NCI-H128 (cell line): Measurements from ENCODE around the gene MINK1.
"Not testable (repeated sequence)": the region's sequence is repeated elsewhere in the genome, so short reads cannot be mapped to it uniquely, and the experiment has no call there.

ENCODE experiments used
- DNase-seq: peaks from one replicate; lab custom pipeline; 2025; ENCODE audit not compliant: unreplicated experiment; lab: John Stamatoyannopoulos, UW

Gene MINK1

DNA sequence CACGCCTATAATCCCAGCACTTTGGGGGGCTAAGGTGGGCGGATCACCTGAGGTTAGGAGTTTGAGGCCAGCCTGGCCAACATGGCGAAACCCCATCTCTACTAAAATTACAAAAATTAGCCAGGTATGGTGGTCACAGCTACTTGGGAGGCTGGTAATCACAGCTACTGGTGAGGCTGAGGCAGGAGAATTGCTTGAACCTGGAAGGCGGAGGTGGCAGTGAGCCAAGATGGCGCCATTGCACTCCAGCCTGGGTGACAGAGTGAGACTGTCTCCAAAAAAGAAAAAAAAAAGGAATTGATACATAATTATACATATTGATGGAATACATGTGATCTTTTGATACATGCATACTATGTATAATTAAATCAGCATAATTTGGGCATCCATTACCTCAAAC, 34.4 kb downstream of the MINK1 start:
- not testable (repeated sequence) for DNase-seq

DNA sequence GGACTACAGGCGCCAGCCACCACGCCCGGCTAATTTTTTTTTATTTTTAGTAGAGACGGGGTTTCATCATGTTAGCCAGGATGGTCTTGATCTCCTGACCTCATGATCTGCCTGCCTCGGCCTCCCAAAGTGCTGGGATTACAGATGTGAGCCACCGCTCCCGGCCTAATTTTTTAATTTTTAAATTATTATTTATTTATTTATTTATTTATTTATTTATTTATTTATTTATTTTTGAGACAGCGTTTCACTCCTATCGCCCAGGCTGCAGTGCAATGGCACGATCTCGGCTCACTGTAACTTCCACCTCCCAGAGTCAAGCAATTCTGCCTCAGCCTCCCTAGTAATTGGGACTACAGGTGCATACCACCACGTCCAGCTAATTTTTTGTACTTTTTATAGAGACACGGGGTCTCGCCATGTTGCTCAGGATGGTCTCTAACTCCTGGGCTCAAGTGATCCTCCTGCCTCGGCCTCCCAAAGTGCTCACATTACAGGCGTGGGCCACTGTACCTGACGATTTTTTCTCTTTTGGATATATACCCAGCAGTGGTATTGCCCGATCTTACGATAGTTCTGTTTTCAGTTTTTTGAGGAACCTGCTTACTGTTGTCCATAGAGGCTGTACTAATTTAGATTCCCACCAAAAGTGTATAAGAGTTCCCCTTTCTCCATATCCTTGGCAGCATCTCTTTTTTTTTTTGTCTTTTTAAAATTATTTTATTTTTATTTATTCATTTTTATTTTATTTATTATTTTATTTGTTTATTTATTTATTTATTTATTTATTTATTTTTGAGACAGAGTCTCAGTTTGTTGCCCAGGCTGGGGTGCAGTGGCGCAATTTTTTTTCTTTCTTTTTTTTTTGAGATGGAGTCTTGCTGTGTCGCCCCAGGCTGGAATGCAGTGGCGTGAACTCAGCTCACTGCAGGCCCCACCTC, 36.2 kb downstream of the MINK1 start:
- not testable (repeated sequence) for DNase-seq

DNA sequence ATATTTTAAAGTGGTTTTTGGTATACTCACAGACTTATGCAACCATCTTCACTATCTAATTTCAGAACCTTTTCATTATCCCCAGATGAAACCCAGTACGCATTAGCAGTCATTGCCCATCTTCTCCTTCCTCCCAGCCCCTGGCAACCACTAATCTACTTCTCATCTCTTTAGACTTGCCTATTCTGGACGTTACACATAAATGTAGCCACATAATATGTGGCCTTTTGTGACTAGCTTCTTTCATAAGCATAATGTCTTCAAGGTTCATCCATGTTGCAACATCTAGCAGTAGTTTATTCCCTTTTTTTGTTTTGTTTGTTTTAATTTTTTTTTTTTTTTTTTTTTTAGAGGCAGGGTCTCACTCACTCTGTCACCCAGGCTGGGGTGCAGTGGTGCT, 37.7 kb downstream of the MINK1 start:
- no peak for DNase-seq

DNA sequence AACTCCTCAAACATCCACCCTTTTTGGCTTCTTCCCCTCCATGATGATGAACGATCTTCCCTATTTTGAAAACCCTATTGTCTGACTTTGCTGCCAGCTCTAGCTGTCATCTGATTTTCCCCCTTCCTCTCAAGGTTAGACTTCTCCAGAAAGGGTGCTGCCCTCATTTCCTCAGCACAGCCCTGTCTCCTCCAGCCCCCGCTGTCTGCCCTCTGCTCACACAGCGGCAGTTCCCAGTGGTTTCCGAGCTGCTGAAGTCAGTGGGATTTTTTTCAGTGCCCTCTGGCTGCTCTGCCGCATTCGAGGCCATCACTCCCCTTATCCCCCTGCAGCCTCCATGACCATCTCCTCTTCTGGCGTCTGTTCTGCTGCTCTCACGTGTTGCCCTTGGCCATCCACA, 39.6 kb downstream of the MINK1 start:
- DNase-seq = no peak

DNA sequence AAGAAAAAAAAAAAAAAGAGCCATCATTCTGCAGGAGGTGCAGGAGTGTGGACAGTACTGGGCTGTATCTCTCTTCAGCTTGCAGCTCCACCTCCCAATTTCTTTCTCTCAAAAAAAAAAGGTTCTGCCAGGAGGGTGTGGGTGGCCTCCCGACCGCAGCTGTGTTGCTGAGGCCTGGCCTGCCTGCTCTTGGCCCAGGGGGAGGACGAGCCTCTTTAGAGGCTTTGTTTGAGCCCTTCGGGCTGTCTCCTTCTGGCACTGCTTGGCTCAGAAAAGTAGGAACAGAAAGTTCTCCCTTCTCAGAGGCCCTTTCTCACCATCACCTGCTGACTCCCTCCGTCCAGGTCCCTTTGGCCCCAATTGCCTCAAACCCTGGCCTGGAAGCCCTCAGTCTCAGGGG, 43.9 kb downstream of the MINK1 start:
- DNase-seq = no peak

DNA sequence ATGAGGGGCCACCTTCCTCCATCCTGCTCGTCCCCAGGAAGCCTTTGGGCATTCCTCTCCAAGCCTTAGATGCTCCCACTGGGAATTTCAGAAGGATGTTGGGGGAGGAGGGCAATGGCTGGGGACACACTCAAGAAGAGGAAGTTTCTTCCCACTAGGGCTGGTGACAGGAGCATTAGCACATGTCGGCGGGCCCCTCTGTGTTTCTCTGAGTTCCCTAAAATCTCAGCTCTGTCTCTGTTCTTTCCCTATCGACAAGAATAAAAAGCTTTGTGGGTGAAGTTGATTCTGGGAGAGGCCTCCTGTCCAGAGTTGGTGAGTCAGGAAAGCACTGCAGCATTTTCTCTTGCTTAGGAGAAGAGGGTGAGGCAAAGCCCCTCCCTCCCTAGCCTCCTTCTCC, 46.5 kb downstream of the MINK1 start:
- DNase-seq = no peak

DNA sequence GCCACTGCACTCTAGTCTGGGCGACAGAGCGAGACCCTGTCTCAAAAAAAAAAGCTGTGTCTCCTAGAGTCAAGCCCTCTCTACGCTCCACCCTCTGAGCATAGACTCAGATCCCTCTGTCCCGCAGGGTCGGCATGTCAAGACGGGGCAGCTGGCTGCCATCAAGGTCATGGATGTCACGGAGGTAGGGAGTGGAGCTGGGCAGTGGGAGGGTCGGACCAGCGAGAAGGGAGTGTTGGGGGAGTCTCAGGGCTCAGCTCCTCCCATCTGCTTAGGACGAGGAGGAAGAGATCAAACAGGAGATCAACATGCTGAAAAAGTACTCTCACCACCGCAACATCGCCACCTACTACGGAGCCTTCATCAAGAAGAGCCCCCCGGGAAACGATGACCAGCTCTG, 47.7 kb downstream of the MINK1 start:
- no peak for DNase-seq

DNA sequence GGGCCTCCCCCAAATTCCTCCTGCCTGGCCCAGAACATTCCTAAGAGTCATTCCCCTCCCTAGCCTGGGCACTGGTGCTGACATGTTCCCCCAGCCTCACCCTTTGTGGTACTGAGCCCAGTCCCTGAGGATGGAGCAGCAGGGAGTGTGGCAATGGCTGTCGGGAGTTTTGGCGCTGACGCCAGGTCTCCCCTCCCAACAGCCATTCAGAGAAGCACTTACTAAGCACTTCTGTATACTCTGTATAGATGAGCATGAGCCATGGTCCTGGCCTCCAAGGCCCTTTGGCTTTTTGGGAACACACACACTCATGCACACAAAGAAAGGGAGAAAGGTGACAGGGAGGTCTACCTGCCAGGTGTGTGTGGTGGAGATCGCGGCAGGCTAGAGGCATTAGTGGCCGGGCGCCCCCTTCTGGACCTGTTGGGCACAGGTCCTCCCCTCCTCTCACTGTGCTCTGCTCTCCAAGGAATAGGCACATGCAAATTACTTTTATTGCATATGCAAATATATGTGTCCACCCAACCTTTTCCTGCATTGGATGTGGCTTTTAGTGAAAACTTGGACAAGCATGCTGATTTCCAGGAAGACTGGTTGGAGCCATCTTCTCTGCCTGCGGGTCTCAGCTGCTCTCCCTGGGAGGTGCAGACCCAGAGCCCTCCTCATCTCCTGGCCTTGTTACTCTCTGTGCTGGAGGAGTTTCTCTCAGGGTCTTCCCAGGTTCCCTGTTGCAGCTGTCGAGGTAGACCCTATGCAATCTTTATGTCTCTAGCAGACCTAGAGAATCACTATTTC, 48.8 kb downstream of the MINK1 start:
- DNase-seq = peak; percentile 39

DNA sequence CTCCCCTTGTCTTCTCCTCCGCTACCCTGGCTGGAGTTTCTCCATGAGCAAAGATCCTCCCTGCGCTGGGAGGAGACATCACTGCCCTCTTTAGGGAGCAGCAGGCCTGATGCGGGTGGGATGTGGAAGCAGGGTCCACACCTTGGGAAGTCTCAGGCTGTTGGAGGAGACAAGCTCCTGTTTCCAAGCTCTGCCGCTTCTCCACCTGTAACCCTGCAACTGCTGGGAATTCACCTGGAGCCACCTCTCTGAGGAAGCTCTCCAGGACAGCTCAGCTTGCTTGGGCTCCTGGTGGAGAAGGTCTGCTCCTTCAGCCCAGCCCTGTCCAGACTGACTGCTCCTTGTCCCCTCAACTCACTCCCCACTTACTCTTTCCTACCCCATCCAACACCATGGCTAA, 51.3 kb downstream of the MINK1 start:
- no peak for DNase-seq

DNA sequence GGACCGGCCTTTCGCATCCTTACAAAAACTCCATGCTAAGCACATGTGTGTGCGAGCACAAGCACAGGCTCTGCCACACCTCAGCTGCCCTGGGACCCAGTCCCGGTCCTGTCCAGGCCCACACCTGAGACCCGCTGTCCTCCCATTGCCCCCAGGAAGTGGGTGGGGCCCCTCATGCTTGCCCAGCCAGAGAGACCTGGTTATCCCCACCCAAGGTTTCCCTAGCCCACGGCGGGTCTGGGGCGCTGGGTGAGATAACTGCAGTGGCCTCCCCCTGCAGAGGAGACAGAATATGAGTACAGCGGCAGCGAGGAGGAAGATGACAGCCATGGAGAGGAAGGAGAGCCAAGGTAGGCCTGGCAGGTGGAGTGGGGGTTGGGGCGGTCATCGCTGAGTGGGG, 53.7 kb downstream of the MINK1 start:
- no peak for DNase-seq

DNA sequence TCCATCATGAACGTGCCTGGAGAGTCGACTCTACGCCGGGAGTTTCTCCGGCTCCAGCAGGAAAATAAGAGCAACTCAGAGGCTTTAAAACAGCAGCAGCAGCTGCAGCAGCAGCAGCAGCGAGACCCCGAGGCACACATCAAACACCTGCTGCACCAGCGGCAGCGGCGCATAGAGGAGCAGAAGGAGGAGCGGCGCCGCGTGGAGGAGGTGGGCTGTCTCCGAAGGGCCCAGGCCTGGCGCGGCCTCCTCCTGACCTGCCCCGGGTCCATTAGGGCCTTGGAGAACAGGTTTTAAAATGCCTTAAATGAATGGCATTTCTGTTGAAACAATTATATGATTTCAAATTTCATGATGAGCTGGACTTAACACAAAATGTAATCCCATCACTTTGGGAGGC, 54.4 kb downstream of the MINK1 start:
- no peak for DNase-seq

DNA sequence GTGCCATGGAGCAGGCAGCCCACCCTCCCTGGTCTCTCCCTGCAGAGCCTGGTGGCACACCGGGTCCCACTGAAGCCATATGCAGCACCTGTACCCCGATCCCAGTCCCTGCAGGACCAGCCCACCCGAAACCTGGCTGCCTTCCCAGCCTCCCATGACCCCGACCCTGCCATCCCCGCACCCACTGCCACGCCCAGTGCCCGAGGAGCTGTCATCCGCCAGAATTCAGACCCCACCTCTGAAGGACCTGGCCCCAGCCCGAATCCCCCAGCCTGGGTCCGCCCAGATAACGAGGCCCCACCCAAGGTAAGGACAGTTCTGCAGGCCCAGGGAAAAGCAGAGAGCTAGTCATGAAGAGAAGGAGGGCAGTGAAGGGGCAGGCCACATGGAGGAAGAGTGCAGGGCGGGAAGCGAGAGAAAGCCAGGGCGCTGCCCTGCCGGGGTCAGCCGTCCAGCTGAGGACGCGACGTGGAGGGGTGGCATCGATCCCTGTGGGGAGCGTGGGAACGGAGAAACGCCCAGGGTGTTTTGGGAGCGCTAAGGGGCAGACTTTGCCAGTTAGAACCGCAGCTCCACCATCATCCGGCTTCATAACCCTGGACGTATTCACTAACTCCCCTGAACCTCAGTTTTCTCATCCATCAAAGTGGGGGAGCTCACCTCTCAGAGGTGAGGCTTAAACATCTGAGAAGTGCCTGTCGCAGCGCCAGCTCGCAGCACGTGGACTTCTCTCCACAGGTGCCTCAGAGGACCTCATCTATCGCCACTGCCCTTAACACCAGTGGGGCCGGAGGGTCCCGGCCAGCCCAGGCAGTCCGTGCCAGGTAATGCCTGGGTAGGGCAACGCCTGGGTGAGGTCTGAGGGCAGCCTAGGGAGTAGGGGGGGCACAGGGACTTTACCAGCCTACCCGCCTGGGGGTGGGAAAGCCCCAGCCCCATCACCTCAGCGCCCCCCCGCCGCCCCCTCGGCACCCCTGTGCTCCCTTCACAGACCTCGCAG, 58.6 kb downstream of the MINK1 start:
- no peak for DNase-seq

DNA sequence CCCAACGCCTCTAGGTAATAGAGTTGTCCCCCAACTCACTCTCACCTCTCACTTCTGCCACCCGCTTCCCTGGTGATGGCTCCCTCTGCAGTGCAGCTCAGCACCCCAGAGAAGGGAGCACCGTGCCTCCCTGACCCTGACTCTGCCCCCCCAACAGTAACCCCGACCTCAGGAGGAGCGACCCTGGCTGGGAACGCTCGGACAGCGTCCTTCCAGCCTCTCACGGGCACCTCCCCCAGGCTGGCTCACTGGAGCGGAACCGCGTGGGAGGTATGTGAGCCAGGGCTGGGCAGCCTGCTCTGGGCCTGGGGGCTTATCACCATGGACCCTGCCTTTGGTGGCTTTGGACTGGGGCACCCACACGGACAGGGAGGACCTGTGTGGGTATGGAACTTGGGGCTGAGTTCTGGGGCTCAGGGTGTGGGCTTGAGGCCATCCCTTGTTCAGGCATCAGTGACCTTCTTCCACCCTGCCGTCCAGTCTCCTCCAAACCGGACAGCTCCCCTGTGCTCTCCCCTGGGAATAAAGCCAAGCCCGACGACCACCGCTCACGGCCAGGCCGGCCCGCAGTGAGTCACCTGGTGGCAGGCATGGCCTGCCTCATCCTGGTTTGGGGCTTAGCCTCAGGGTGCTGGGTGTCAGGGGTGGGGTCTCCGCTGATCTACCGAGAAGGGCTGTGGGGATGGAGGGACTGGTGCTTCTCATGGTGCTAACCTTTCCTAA, 59.5 kb downstream of the MINK1 start:
- no peak for DNase-seq

DNA sequence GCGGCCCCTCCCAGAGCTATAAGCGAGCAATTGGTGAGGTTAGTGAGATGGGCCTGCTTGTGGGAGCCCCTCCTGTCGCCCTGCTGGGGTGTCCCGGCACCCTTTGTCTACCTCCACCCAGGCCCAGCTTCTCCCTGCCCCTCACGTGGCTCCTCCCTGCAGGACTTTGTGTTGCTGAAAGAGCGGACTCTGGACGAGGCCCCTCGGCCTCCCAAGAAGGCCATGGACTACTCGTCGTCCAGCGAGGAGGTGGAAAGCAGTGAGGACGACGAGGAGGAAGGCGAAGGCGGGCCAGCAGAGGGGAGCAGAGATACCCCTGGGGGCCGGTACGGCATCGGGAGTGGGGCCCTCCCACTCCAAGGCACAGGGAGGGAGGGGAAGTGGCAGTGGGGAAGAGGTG, 60.1 kb downstream of the MINK1 start:
- DNase-seq = no peak

DNA sequence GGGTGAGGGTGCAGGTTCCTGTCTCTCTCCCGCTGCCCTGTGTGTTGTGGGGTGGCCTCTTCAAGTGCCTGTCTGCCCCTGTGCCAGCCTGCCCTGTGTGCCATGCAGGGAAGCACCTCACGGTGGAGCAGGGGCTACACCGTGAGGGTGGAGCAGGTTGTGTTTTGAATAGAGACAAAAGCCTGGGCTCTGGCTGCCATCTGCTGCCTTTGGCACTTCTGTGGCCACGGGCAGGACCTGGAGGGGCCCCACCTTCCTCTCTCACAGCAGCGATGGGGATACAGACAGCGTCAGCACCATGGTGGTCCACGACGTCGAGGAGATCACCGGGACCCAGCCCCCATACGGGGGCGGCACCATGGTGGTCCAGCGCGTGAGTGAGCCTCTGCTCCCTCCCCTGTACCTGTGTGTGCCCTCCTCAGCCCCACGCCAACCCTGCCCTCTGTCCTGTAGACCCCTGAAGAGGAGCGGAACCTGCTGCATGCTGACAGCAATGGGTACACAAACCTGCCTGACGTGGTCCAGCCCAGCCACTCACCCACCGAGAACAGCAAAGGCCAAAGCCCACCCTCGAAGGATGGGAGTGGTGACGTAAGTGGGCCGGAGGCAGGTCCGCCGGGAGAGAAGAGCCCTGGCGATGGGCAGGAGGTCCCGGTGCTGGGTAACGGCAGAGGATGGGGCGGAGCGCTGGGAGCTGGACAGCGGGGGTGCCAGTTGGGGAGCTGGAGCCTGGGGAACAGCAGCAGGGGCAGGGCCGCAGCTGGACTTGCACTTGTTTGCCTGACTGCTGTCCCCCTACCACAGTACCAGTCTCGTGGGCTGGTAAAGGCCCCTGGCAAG, 60.8 kb downstream of the MINK1 start:
- no peak for DNase-seq

DNA sequence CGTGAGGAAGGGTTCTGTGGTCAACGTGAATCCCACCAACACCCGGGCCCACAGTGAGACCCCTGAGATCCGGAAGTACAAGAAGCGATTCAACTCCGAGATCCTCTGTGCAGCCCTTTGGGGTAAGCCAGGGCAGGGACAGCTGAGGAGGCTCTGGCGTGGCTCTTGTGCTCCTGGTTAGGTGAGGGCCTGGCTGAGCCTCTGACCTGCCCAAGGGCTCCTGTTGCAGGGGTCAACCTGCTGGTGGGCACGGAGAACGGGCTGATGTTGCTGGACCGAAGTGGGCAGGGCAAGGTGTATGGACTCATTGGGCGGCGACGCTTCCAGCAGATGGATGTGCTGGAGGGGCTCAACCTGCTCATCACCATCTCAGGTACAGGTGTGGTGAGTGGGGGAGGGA, 62.0 kb downstream of the MINK1 start:
- DNase-seq = no peak

DNA sequence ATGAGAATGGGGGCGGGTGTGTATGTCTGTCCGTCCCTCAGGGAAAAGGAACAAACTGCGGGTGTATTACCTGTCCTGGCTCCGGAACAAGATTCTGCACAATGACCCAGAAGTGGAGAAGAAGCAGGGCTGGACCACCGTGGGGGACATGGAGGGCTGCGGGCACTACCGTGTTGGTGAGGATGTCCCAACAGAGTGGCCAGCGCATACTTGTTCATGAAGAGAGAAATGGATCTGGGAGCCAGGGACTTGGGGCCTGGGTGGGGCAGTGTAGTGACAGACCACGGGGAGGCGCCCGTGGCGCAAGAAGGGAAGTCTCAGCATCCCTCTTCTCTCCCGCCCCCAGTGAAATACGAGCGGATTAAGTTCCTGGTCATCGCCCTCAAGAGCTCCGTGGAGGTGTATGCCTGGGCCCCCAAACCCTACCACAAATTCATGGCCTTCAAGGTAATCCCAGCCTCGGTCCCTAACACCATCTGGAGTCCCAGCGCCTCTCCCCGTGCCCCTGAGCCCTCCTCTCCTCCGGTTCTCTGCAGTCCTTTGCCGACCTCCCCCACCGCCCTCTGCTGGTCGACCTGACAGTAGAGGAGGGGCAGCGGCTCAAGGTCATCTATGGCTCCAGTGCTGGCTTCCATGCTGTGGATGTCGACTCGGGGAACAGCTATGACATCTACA, 62.7 kb downstream of the MINK1 start:
- DNase-seq = no peak

DNA sequence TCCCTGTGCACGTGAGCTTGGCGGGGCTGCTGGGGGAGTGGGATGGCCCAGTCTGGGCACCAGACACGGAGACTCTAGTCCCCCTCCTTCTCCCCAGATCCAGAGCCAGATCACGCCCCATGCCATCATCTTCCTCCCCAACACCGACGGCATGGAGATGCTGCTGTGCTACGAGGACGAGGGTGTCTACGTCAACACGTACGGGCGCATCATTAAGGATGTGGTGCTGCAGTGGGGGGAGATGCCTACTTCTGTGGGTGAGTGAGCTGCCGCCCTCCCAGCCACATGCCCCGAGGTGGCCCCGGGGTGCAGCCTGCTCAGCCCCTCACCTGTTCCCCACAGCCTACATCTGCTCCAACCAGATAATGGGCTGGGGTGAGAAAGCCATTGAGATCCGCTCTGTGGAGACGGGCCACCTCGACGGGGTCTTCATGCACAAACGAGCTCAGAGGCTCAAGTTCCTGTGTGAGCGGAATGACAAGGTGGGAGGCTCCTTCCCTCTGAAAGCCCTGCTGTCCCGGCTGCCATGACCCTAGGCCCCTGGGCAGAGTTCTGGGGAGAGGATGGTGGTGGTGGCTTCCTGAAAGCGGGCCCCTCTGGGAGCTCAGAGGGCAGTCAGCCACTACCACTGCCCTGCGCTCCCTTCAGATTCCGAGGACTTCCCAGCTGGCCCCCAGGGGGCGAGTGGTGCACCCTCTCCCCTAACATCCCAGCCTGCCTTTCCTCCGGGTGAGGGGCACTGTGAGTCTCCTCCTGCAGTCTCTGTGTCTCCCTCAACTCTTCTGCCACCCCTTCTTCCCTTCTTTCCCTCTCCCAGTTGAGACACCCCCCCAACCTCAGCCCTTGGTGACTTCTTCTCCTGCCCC, 63.4 kb downstream of the MINK1 start:
- no peak for DNase-seq
